Vagina (tissue), 2 donors: Measurements from ENCODE around the gene STARD13. TPM values are rescaled to one million over a fixed set of nuclear protein-coding genes. Genes with fewer than 3 reads are reported as not detected.
A peak's percentile ranks its signal among the peaks of the same experiment; 100 is the strongest.

Experiments used
- DNase-seq, 2 donors: peaks; one replicate each; pipeline ENCODE4 v3.0.0-alpha.2; 2017; ENCODE audit errors: extremely low spot score in 2 of 2
- H3K27ac ChIP-seq: fragments of 200-600 bp; sonication (generic); one replicate; pipeline ENCODE4 v1.5.1; 2019
- H3K27me3 ChIP-seq: fragments of 200-600 bp; sonication (generic); one replicate; pipeline ENCODE4 v1.5.1; 2019
- H3K36me3 ChIP-seq, 2 donors: fragments of 200-600 bp; sonication (generic); one replicate each; pipeline ENCODE4 v1.5.1; 2017 to 2019
- H3K4me1 ChIP-seq: fragments of 200-600 bp; sonication (generic); one replicate; pipeline ENCODE4 v1.5.1; 2019
- H3K4me3 ChIP-seq, 2 donors: fragments of 200-600 bp; sonication (generic); 1 replicate in 1 of 2; 2 replicates in 1 of 2; pipeline ENCODE4 v1.5.1; 2016 to 2019
- H3K9me3 ChIP-seq: fragments of 200-600 bp; sonication (generic); one replicate; pipeline ENCODE4 v1.5.1; 2019
- CTCF ChIP-seq, 3 experiments: fragments of 450-650 bp in 2 of 3; fragments of 200-600 bp in 1 of 3; sonication (generic) in 1 of 3; IDR thresholded peaks; one replicate each; pipeline ENCODE4 v1.5.1; 2017 to 2019; ENCODE audit warnings: antibody characterized with exemption in 3 of 3, mild to moderate bottlenecking in 2 of 3, moderate library complexity in 2 of 3
- POLR2A ChIP-seq, 2 donors: fragments of 450-650 bp; IDR thresholded peaks; one replicate each; pipeline ENCODE4 v1.6.1; 2017; ENCODE audit warnings: antibody characterized with exemption in 2 of 2, mild to moderate bottlenecking in 2 of 2, moderate library complexity in 2 of 2
- POLR2AphosphoS5 ChIP-seq, 2 donors: sonication (generic); formaldehyde crosslinking; IDR thresholded peaks; one replicate each; pipeline ENCODE4 v1.9.0; 2017; ENCODE audit warnings: antibody characterized with exemption in 2 of 2, mild to moderate bottlenecking in 2 of 2, low read depth in 1 of 2; ENCODE audit not compliant: insufficient read depth in 1 of 2
- intact Hi-C: fragments of 100-400 bp; cut with DNase I; formaldehyde crosslinking; loops from one replicate; pipeline ENCODE4 v1.15.1; 2023
- total RNA-seq: library from RNA; depleted of rRNA; stranded (reverse); fragments of >200 nt; gene quantifications from one replicate; pipeline ENCODE4 v1.2.3, GENCODE V29; 2016

STARD13 gene
- total RNA-seq, 1 donor from 2014 or later = 33.1 TPM

- TF ChIP-seq POLR2A (IDR thresholded peaks at IDR 0.05) (no peak), CTCF (IDR thresholded peaks at IDR 0.05) (no peak), POLR2AphosphoS5 (IDR thresholded peaks at IDR 0.05; ENCODE audit: insufficient read depth in 1 of 2, low read depth in 1 of 2) (no peak)
- H3K27me3 ChIP-seq = no peaks in the 10 kb centered on the region
- intact Hi-C loops = no loop called here
- H3K4me3 ChIP-seq = no peak overlapping the region
- H3K36me3 ChIP-seq = no peaks in the 10 kb centered on the region
- DNase-seq = no peak
- no peak overlapping the region for H3K27ac ChIP-seq
- H3K4me1 ChIP-seq = peaks cover 37% of the 10 kb centered on the region
- no peaks in the 10 kb centered on the region for H3K9me3 ChIP-seq
Measured at GRCh38 chr13:33280923-33281322, 4.6 kb downstream of the STARD13 start.

- no peaks in the 10 kb centered on the region for H3K9me3 ChIP-seq
- no peaks in the 10 kb centered on the region for H3K27me3 ChIP-seq
- H3K4me3 ChIP-seq = no peak overlapping the region
- no peak for TF ChIP-seq POLR2AphosphoS5 (IDR thresholded peaks at IDR 0.05; ENCODE audit: insufficient read depth in 1 of 2, low read depth in 1 of 2)
- TF ChIP-seq CTCF (IDR thresholded peaks at IDR 0.05) = no peak
- no peak for TF ChIP-seq POLR2A (IDR thresholded peaks at IDR 0.05)
- no peaks in the 10 kb centered on the region for H3K36me3 ChIP-seq
- peaks cover 43% of the 10 kb centered on the region for H3K4me1 ChIP-seq
- intact Hi-C loops = no loop called here
- DNase-seq = no peak
- peak overlapping the region; percentile 50 for H3K27ac ChIP-seq
Measured at GRCh38 chr13:33280279-33280905, 5.2 kb downstream of the STARD13 start.

GRCh38 chr13:33279414-33280278, 5.9 kb downstream of the STARD13 start:
- no peak overlapping the region for H3K4me3 ChIP-seq
- peaks cover 44% of the 10 kb centered on the region for H3K4me1 ChIP-seq
- H3K9me3 ChIP-seq = no peaks in the 10 kb centered on the region
- peak overlapping the region; percentile 50 for H3K27ac ChIP-seq
- TF ChIP-seq CTCF (IDR thresholded peaks at IDR 0.05) = no peak
- peak in 1 of 2 donors; percentile 78 for TF ChIP-seq POLR2AphosphoS5 (IDR thresholded peaks at IDR 0.05; ENCODE audit: insufficient read depth in 1 of 2, low read depth in 1 of 2)
- no peak for DNase-seq
- H3K27me3 ChIP-seq = no peaks in the 10 kb centered on the region
- intact Hi-C loops = no loop called here
- H3K36me3 ChIP-seq = no peaks in the 10 kb centered on the region

- H3K27ac ChIP-seq = no peak overlapping the region
- no peaks in the 10 kb centered on the region for H3K9me3 ChIP-seq
- H3K4me3 ChIP-seq = no peak overlapping the region
- intact Hi-C loops = no loop called here
- TF ChIP-seq CTCF (IDR thresholded peaks at IDR 0.05) = no peak
- no peak for TF ChIP-seq POLR2AphosphoS5 (IDR thresholded peaks at IDR 0.05; ENCODE audit: insufficient read depth in 1 of 2, low read depth in 1 of 2)
- TF ChIP-seq POLR2A (IDR thresholded peaks at IDR 0.05) = no peak
- H3K27me3 ChIP-seq = no peaks in the 10 kb centered on the region
- H3K36me3 ChIP-seq = no peaks in the 10 kb centered on the region
- peaks cover 47% of the 10 kb centered on the region for H3K4me1 ChIP-seq
- DNase-seq = no peak
Measured at GRCh38 chr13:33278913-33279312, 6.6 kb downstream of the STARD13 start.

DNA sequence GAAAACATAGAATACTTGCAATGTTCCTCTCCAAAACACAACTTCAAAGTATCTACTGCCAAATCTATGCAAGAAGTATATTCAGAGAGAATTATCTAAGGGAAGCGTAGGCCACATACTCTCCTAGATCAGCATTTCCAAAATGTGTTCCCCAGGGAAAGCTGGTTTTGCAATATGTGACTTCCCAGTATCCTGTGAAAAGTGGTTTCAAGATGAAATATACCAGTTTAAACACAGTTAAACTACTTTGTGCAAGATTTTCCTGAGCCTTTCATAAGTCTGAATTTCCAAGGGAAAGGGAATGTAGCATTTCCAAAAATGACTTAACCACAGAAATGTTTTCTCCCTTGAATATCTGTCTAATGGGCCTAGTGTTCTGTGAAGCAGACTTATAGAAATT, 7.6 kb downstream of the STARD13 start:
- intact Hi-C loops = no loop called here
- H3K9me3 ChIP-seq = no peaks in the 10 kb centered on the region
- H3K27me3 ChIP-seq = no peaks in the 10 kb centered on the region
- TF ChIP-seq POLR2A (IDR thresholded peaks at IDR 0.05) (no peak), POLR2AphosphoS5 (IDR thresholded peaks at IDR 0.05; ENCODE audit: insufficient read depth in 1 of 2, low read depth in 1 of 2) (no peak), CTCF (IDR thresholded peaks at IDR 0.05) (no peak)
- H3K36me3 ChIP-seq = no peaks in the 10 kb centered on the region
- H3K4me3 ChIP-seq = no peak overlapping the region
- peaks cover 43% of the 10 kb centered on the region for H3K4me1 ChIP-seq
- H3K27ac ChIP-seq = peak overlapping the region; percentile 1
- no peak for DNase-seq
